Neural progenitor cell (in vitro differentiated cells): ENCODE results near the gene OR3A1. TPM values are rescaled to one million over a fixed set of nuclear protein-coding genes. Genes with fewer than 3 reads are reported as not detected.

Experiments
- DNase-seq: peaks from one replicate; pipeline ENCODE4 v3.0.0-alpha.2; 2016; ENCODE audit warnings: low spot score
- H2AFZ ChIP-seq: fragments of 200-600 bp; sonication (generic); replicated peaks from 2 replicates; pipeline ENCODE4 v1.6.1; 2016; ENCODE audit warnings: antibody characterized with exemption
- H3F3A ChIP-seq: fragments of 200-600 bp; sonication (generic); 2 replicates; pipeline ENCODE4 v1.6.1; 2016; ENCODE audit warnings: antibody characterized with exemption, low read depth
- H3K27ac ChIP-seq: fragments of 200-600 bp; sonication (generic); 2 replicates; pipeline ENCODE4 v1.5.1; 2016; ENCODE audit warnings: mild to moderate bottlenecking
- H3K27me3 ChIP-seq: fragments of 200-600 bp; sonication (generic); 2 replicates; pipeline ENCODE4 v1.6.1; 2016; ENCODE audit warnings: mild to moderate bottlenecking, moderate library complexity
- H3K36me3 ChIP-seq: fragments of 200-600 bp; sonication (generic); 2 replicates; pipeline ENCODE4 v1.5.1; 2016
- H3K4me1 ChIP-seq: fragments of 200-600 bp; sonication (generic); 2 replicates; pipeline ENCODE4 v1.6.1; 2016; ENCODE audit warnings: mixed run types
- H3K4me2 ChIP-seq: fragments of 200-600 bp; sonication (generic); 2 replicates; pipeline ENCODE4 v1.6.1; 2016
- H3K4me3 ChIP-seq: fragments of 200-600 bp; sonication (generic); 2 replicates; pipeline ENCODE4 v1.5.1; 2016
- H3K79me2 ChIP-seq: fragments of 200-600 bp; sonication (generic); 2 replicates; pipeline ENCODE4 v1.6.1; 2016; ENCODE audit warnings: low read depth
- H3K9ac ChIP-seq: fragments of 200-600 bp; sonication (generic); 2 replicates; pipeline ENCODE4 v1.6.1; 2016
- H3K9me3 ChIP-seq: fragments of 200-600 bp; sonication (generic); 2 replicates; pipeline ENCODE4 v1.5.1; 2016; ENCODE audit warnings: low read depth
- H4K20me1 ChIP-seq: fragments of 200-600 bp; sonication (generic); 2 replicates; pipeline ENCODE4 v1.6.1; 2016; ENCODE audit warnings: low read depth
- H3K27ac Mint-ChIP-seq: 3 replicates; pipeline ENCODE4 v1.8.0; 2021; ENCODE audit warnings: mixed read lengths
- H3K27me3 Mint-ChIP-seq: 2 replicates; pipeline ENCODE4 v1.8.0; 2022; ENCODE audit warnings: low read depth, mild to moderate bottlenecking, inconsistent platforms, moderate library complexity, mixed read lengths; ENCODE audit not compliant: insufficient read depth
- H3K36me3 Mint-ChIP-seq: 3 replicates; pipeline ENCODE4 v1.8.0; 2021; ENCODE audit warnings: mixed read lengths
- H3K4me1 Mint-ChIP-seq: 3 replicates; pipeline ENCODE4 v1.8.0; 2021; ENCODE audit warnings: mixed read lengths
- H3K4me3 Mint-ChIP-seq: 3 replicates; pipeline ENCODE4 v1.8.0; 2021; ENCODE audit warnings: mild to moderate bottlenecking, moderate library complexity, mixed read lengths
- H3K9me3 Mint-ChIP-seq: 3 replicates; pipeline ENCODE4 v1.8.0; 2020; ENCODE audit warnings: mixed read lengths
- CTCF ChIP-seq: fragments of 200-600 bp; sonication (generic); IDR thresholded peaks from 2 replicates; pipeline ENCODE4 v1.5.1; 2017; ENCODE audit warnings: antibody characterized with exemption, mild to moderate bottlenecking
- EZH2 ChIP-seq: fragments of 200-600 bp; sonication (generic); IDR thresholded peaks from 2 replicates; pipeline ENCODE4 v1.6.1; 2017; ENCODE audit warnings: antibody characterized with exemption, mild to moderate bottlenecking, moderate library complexity
- EZH2phosphoT487 ChIP-seq: fragments of 200-600 bp; sonication (generic); IDR thresholded peaks from 2 replicates; pipeline ENCODE4 v1.6.1; 2017; ENCODE audit warnings: antibody characterized with exemption
- total RNA-seq: library from RNA; depleted of rRNA; stranded (reverse); fragments of >200 nt; gene quantifications from 2 replicates; pipeline ENCODE4 v1.2.3, GENCODE V29; 2015; ENCODE audit warnings: low replicate concordance

OR3A1 gene
- total RNA-seq, 1 donor from 2014 or later = not detected

GRCh38 chr17:3282901-3283300, 15.3 kb downstream of the OR3A1 start:
- no peaks in the 10 kb centered on the region for H3K36me3 Mint-ChIP-seq
- H3K27ac ChIP-seq = no peak overlapping the region
- H3K27ac Mint-ChIP-seq = no peak overlapping the region
- no peaks in the 10 kb centered on the region for H3K79me2 ChIP-seq
- H2AFZ ChIP-seq = no peak overlapping the region
- H3K9ac ChIP-seq = no peak overlapping the region
- no peak overlapping the region for H3K4me3 ChIP-seq
- peaks cover 17% of the 10 kb centered on the region for H3K9me3 ChIP-seq
- H3K4me1 ChIP-seq = no peaks in the 10 kb centered on the region
- TF ChIP-seq EZH2 = no peak
- TF ChIP-seq EZH2phosphoT487 = no peak
- no peak for TF ChIP-seq CTCF
- H3K36me3 ChIP-seq = no peaks in the 10 kb centered on the region
- no peak overlapping the region for H3K4me2 ChIP-seq
- H3K9me3 Mint-ChIP-seq = peaks cover 4% of the 10 kb centered on the region
- no peak for DNase-seq
- no peaks in the 10 kb centered on the region for H3K4me1 Mint-ChIP-seq
- H3F3A ChIP-seq = no peaks in the 10 kb centered on the region
- H3K4me3 Mint-ChIP-seq = no peak overlapping the region
- no peaks in the 10 kb centered on the region for H3K27me3 Mint-ChIP-seq
- no peaks in the 10 kb centered on the region for H4K20me1 ChIP-seq
- no peaks in the 10 kb centered on the region for H3K27me3 ChIP-seq

- Histone ChIP-seq H3K4me1 (no peaks in the 10 kb centered on the region), H3K9me3 (peaks cover 11% of the 10 kb centered on the region), H2AFZ (no peak overlapping the region), H3K36me3 (no peaks in the 10 kb centered on the region), H3F3A (no peaks in the 10 kb centered on the region), H3K4me3 (no peak overlapping the region), H3K27me3 (no peaks in the 10 kb centered on the region), H3K79me2 (no peaks in the 10 kb centered on the region), H4K20me1 (no peaks in the 10 kb centered on the region), H3K4me2 (no peak overlapping the region), H3K9ac (no peak overlapping the region), H3K27ac (no peak overlapping the region)
- H3K4me1 Mint-ChIP-seq = no peaks in the 10 kb centered on the region
- peaks cover 4% of the 10 kb centered on the region for H3K9me3 Mint-ChIP-seq
- no peak overlapping the region for H3K4me3 Mint-ChIP-seq
- H3K27me3 Mint-ChIP-seq = no peaks in the 10 kb centered on the region
- H3K27ac Mint-ChIP-seq = no peak overlapping the region
- no peak for DNase-seq
- TF ChIP-seq EZH2 (no peak), EZH2phosphoT487 (no peak), CTCF (no peak)
- no peaks in the 10 kb centered on the region for H3K36me3 Mint-ChIP-seq
Measured at GRCh38 chr17:3276126-3276525, 22.0 kb downstream of the OR3A1 start.

- Histone ChIP-seq H3K27ac (no peak overlapping the region), H2AFZ (no peak overlapping the region), H3F3A (no peaks in the 10 kb centered on the region), H3K9ac (no peak overlapping the region), H3K4me1 (no peaks in the 10 kb centered on the region), H3K36me3 (no peaks in the 10 kb centered on the region), H3K27me3 (no peaks in the 10 kb centered on the region), H4K20me1 (no peaks in the 10 kb centered on the region), H3K9me3 (peaks cover 10% of the 10 kb centered on the region), H3K4me3 (no peak overlapping the region), H3K4me2 (no peak overlapping the region), H3K79me2 (no peaks in the 10 kb centered on the region)
- Mint-ChIP-seq H3K4me1 (no peaks in the 10 kb centered on the region), H3K4me3 (no peak overlapping the region), H3K36me3 (no peaks in the 10 kb centered on the region), H3K27me3 (no peaks in the 10 kb centered on the region), H3K27ac (no peak overlapping the region), H3K9me3 (peaks cover 4% of the 10 kb centered on the region)
- TF ChIP-seq EZH2phosphoT487 (no peak), CTCF (no peak), EZH2 (no peak)
- DNase-seq = no peak
Measured at GRCh38 chr17:3271072-3271848, 26.9 kb downstream of the OR3A1 start.
